ENCODE data around the gene RPL36A.
A peak's percentile ranks its signal among the peaks of the same experiment; 100 is the strongest.

The RPL36A gene

GRCh38 chrX:101407748-101408531 is 17.1 kb downstream of the RPL36A start, which contains the start of the genes GLA and HNRNPH2:
TSS of gene GLA (minus strand) at chrX:101407925. CDS start at chrX:101407903, 22 bp downstream.
TSS of gene HNRNPH2 (plus strand) at chrX:101408222. CDS start at chrX:101411989, 3,767 bp downstream.
- peak within 1 kb of the TSS; percentile 97 for H3K4me3 ChIP-seq (ENCODE audit: low read depth, low read length)
- peak; percentile 97 for DNase-seq (ENCODE audit: low read depth)
- TF ChIP-seq MYC (IDR thresholded peaks at IDR 0.05; ENCODE audit: low read depth, low read length), result 0 out of 2 replicates have a peak, but pooled peaks have one; percentile 10
- TF ChIP-seq POLR2A (IDR thresholded peaks at IDR 0.05; ENCODE audit: extremely low read depth, insufficient read length), result peak; percentile 58
- peak; percentile 97 for TF ChIP-seq MAX (IDR thresholded peaks at IDR 0.05; ENCODE audit: low read depth, low read length)
- no peak for TF ChIP-seq CTCF (IDR thresholded peaks at IDR 0.05; ENCODE audit: low read depth, low read length)

GRCh38 chrX:101408532-101408841 is 17.7 kb downstream of the RPL36A start:
- TF ChIP-seq POLR2A (IDR thresholded peaks at IDR 0.05; ENCODE audit: extremely low read depth, insufficient read length) (no peak), MAX (IDR thresholded peaks at IDR 0.05; ENCODE audit: low read depth, low read length) (no peak), CTCF (IDR thresholded peaks at IDR 0.05; ENCODE audit: low read depth, low read length) (no peak), MYC (IDR thresholded peaks at IDR 0.05; ENCODE audit: low read depth, low read length) (no peak)
- no peak for DNase-seq (ENCODE audit: low read depth)
- H3K4me3 ChIP-seq (ENCODE audit: low read depth, low read length), result peak overlapping the region; percentile 92

- TF ChIP-seq MAX (IDR thresholded peaks at IDR 0.05; ENCODE audit: low read depth, low read length), result no peak
- no peak for TF ChIP-seq CTCF (IDR thresholded peaks at IDR 0.05; ENCODE audit: low read depth, low read length)
- no peak for TF ChIP-seq MYC (IDR thresholded peaks at IDR 0.05; ENCODE audit: low read depth, low read length)
- TF ChIP-seq POLR2A (IDR thresholded peaks at IDR 0.05; ENCODE audit: extremely low read depth, insufficient read length), result no peak
- peak overlapping the region; percentile 92 for H3K4me3 ChIP-seq (ENCODE audit: low read depth, low read length)
- no peak for DNase-seq (ENCODE audit: low read depth)
These were observed 18.2 kb downstream of the RPL36A start for GRCh38 chrX:101409043-101409442.

- peak overlapping the region; percentile 92 for H3K4me3 ChIP-seq (ENCODE audit: low read depth, low read length)
- no peak for DNase-seq (ENCODE audit: low read depth)
- TF ChIP-seq POLR2A (IDR thresholded peaks at IDR 0.05; ENCODE audit: extremely low read depth, insufficient read length) (no peak), CTCF (IDR thresholded peaks at IDR 0.05; ENCODE audit: low read depth, low read length) (no peak), MYC (IDR thresholded peaks at IDR 0.05; ENCODE audit: low read depth, low read length) (no peak), MAX (IDR thresholded peaks at IDR 0.05; ENCODE audit: low read depth, low read length) (no peak)
These were observed 19.6 kb downstream of the RPL36A start for GRCh38 chrX:101410461-101410860.

GRCh38 chrX:101411984-101412383 is 21.2 kb downstream of the RPL36A start:
- no peak for DNase-seq (ENCODE audit: low read depth)
- TF ChIP-seq CTCF (IDR thresholded peaks at IDR 0.05; ENCODE audit: low read depth, low read length) (no peak), MYC (IDR thresholded peaks at IDR 0.05; ENCODE audit: low read depth, low read length) (no peak), MAX (IDR thresholded peaks at IDR 0.05; ENCODE audit: low read depth, low read length) (no peak), POLR2A (IDR thresholded peaks at IDR 0.05; ENCODE audit: extremely low read depth, insufficient read length) (no peak)
- no peak overlapping the region for H3K4me3 ChIP-seq (ENCODE audit: low read depth, low read length)

Measured in NB4 (cell line).